Measurements from ENCODE around the gene SETDB1.
"Not testable (repeated sequence)": the region's sequence is repeated elsewhere in the genome, so short reads cannot be mapped to it uniquely, and the experiment has no call there.

Gene SETDB1

GRCh38 chr1:150928775-150929174 lies 2.6 kb downstream of the SETDB1 start:
- DNase-seq (ENCODE audit: low read depth) = not testable (repeated sequence)

- no peak for DNase-seq (ENCODE audit: low read depth)
Observed at GRCh38 chr1:150931773-150932172, 5.6 kb downstream of the SETDB1 start.

- DNase-seq (ENCODE audit: low read depth) = no peak
Observed at GRCh38 chr1:150944856-150945255, 18.7 kb downstream of the SETDB1 start.

- no peak for DNase-seq (ENCODE audit: low read depth)
Observed at GRCh38 chr1:150954708-150955107, 28.5 kb downstream of the SETDB1 start.

- DNase-seq (ENCODE audit: low read depth) = no peak
Observed at GRCh38 chr1:150955280-150955679, 29.1 kb downstream of the SETDB1 start.

GRCh38 chr1:150957666-150958065 lies 31.5 kb downstream of the SETDB1 start:
- no peak for DNase-seq (ENCODE audit: low read depth)

- DNase-seq (ENCODE audit: low read depth) = no peak
Observed at GRCh38 chr1:150960646-150961045, 34.5 kb downstream of the SETDB1 start.

DNA sequence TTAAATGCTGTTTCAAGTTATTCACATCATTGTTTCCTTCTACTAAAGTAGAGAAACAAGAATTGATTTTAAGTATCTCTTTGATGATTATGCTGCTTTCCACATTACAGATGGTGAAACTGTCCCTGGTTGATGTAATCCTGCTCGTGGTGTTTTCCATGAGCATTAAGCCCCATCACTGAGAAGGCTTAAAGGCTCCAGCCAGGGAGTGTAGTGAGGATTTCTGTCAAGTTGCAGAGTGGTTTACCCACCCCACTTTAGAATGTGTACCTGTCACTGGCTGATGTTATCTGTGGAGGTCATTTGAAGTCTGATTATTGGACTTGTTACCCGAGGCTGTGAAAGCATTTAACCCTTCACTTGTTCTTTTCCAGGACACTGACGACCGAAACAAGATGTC lies 35.6 kb downstream of the SETDB1 start:
- no peak for DNase-seq (ENCODE audit: low read depth)

DNA sequence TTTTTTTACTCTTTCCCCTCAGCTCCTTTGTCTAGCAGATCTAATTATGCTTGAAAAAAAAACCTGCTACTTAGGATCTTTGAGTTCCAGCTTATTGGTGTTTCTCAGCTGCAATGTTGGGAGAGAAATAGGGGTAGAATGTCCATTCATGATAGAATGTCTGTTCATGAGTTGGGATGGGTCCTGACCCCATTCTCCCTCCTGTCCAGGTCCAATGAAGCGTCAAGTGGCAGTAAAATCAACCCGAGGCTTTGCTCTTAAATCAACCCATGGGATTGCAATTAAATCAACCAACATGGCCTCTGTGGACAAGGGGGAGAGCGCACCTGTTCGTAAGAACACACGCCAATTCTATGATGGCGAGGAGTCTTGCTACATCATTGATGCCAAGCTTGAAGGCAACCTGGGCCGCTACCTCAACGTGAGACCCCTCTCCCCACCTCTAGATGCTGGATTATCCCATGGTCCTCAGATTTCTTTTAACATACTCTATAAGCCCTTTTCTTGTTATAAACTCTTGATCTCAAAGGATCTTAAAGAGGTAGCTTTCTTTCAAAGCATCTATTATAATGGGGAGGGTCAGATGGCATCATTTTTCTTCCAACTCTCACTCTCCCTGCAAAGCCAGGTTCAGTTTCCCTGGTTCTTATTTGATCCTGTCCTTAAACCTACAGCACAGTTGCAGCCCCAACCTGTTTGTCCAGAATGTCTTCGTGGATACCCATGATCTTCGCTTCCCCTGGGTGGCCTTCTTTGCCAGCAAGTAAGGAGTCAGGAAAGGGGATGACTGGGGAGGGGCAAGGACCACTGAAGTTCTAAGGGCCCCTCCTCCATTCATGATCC lies 37.4 kb downstream of the SETDB1 start:
- DNase-seq (ENCODE audit: low read depth) = no peak

GRCh38 chr1:150964164-150964489 lies 38.0 kb downstream of the SETDB1 start:
- DNase-seq (ENCODE audit: low read depth) = no peak

DNA sequence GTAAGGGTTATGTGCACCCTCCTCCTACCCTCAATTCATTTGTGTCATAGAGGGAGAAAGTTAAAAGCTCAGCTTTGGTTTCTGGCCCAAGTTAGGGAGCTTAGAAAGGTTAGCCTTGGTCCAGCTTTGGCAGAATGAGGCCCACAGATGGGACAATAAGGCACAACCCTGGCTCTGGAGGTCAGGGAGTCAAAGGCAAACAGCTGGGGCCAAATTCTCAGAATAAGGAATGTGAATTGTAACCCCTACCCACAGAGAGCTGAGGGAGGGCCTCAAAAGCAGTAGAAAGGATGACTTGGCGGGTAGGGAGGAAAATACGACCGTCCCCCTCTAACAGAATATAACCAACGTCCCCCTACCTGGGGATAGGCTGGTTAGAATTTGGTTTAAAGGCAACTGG lies 39.4 kb downstream of the SETDB1 start:
- DNase-seq (ENCODE audit: low read depth) = no peak

DNA sequence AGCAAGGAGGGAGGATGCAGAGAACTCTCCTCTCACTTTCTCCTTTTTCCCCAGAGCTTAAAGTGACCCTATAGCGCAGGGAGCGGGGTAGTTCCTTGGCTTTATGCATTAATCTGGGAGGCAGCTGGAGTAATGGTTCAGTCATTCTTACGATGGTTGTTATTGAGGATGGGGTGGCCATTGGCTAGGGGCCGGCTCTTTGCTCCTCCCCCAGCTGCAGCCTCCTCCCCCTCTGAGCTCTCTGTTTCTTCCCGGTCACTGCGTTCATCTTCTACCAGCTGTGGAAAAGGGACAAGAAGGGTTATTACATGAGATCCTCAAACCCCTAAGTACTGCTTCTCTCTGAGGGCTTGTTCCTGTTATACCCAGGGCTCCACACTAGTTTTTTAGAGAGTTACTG lies 39.8 kb downstream of the SETDB1 start:
- DNase-seq (ENCODE audit: low read depth) = no peak

DNA sequence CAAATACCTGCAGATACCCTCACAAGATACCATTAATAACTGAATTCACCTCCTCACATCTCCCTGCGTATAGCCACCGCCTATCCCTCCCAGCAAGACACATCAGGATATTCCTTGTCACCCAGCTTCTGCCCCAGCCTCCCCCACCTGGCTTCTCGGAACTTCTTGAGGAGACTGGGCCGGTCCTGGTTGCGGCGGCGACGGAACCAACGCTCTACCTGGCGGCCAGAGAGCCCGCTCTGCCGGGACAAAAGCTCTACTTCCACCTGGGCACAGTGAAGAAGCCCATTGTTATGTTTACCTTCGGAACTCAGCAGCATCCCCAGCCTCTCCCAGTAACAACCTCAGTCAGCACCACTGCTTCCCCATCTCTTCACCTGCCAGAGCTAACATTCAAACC lies 41.8 kb downstream of the SETDB1 start:
- DNase-seq (ENCODE audit: low read depth) = no peak

- DNase-seq (ENCODE audit: low read depth) = no peak
Observed at GRCh38 chr1:150968491-150968890, 42.3 kb downstream of the SETDB1 start.

- no peak for DNase-seq (ENCODE audit: low read depth)
Observed at GRCh38 chr1:150969626-150970025, 43.5 kb downstream of the SETDB1 start.

GRCh38 chr1:150970808-150971582 lies 44.8 kb downstream of the SETDB1 start:
- no peak for DNase-seq (ENCODE audit: low read depth)

DNA sequence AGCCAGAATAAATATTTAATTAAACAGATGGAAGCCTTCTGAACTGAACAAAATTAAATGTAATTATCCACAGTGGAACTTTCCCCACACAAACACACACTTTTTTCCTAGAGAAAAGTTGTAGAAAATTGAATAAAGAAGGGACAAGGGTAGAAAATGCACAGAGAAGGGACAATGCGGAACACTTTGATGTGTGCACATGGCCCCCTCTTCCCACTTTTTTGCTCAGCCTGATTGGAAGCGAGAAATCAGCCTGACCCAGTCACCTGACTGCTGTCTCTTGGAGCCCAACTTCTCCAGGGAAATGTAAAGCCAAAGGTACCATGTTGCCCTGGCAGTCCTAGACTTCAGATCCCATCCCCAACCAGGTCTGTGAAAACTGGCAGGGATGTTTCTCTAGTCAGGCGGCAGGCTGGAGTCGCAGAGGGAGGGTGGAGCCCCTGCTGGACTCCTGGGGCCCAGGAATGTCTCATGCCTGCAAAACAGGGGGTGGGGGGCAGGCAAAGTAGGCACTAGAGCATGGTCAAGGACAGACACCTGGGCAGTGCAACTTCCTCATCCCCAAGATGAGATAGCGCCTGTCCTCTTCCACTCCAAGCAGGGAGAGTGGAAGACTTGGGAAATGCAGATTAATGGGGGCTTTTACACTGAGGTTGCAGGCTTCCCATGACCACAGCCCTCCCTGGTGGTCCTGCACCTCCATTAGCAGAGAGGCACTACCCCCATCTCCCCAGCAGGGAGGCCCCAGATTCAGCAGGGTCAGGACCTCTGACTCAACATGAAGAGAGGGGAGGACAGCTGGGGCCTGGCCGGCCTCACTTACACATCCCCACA lies 45.6 kb downstream of the SETDB1 start:
- DNase-seq (ENCODE audit: low read depth) = no peak

DNA sequence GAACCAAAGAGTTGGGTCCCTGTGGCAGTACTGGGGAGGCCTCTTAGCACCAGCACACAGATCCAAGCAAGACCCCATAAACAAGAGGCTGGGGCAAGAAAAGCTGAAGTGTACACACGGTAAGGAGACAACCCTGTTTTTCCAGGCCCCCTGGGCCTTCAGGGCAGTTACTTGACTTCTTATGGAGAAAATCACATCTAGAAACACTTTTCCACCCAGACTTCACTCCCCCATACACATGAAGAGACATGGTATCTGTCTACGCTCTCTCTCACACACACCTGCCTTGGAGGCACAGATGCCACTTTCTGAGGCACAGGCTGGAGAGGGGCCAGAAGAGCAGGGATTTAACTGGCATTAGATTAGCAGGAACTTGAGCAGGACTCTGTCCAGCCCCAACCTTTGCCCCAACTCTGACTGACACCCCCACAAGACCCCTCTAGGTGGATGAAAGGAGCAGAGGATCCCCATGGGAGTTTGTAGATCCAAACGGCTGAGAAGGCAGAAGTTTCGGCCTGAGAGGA lies 46.3 kb downstream of the SETDB1 start:
- no peak for DNase-seq (ENCODE audit: low read depth)

GRCh38 chr1:150973258-150973835 lies 47.2 kb downstream of the SETDB1 start:
- DNase-seq (ENCODE audit: low read depth) = no peak

- DNase-seq (ENCODE audit: low read depth) = peak; percentile 12
Observed at GRCh38 chr1:150973836-150974579, 47.8 kb downstream of the SETDB1 start.

All from T follicular helper cell (primary cell).